ENCODE results near the gene GOT1.

The GOT1 gene

GRCh38 chr10:99391346-99391745 lies 39.1 kb downstream of the GOT1 start:
- Histone ChIP-seq H3K4me3 (ENCODE audit: low read depth, low read length) (no peak overlapping the region), H3K27me3 (ENCODE audit: control insufficient read depth, insufficient read depth, low read length) (no peaks in the 10 kb centered on the region), H3K9ac (no peak overlapping the region), H3K9me3 (ENCODE audit: control insufficient read depth, low read length) (no peaks in the 10 kb centered on the region), H3K27ac (no peak overlapping the region), H3K4me2 (ENCODE audit: low read length) (no peak overlapping the region), H3K79me2 (no peaks in the 10 kb centered on the region), H3K36me3 (ENCODE audit: control insufficient read depth, insufficient read depth, low read length) (no peaks in the 10 kb centered on the region), H3K4me1 (no peaks in the 10 kb centered on the region), H2AFZ (no peak overlapping the region)
- no peak for TF ChIP-seq CTCF (IDR thresholded peaks at IDR 0.05)

- no peaks in the 10 kb centered on the region for H3K79me2 ChIP-seq
Measured at GRCh38 chr10:99389729-99390480, 40.5 kb downstream of the GOT1 start.

GRCh38 chr10:99387541-99387940 lies 42.9 kb downstream of the GOT1 start:
- H3K4me3 ChIP-seq (ENCODE audit: low read depth, low read length), result no peak overlapping the region
- H3K36me3 ChIP-seq (ENCODE audit: control insufficient read depth, insufficient read depth, low read length), result no peaks in the 10 kb centered on the region
- no peaks in the 10 kb centered on the region for H3K79me2 ChIP-seq
- no peak overlapping the region for H2AFZ ChIP-seq
- no peaks in the 10 kb centered on the region for H3K9me3 ChIP-seq (ENCODE audit: control insufficient read depth, low read length)
- H3K27me3 ChIP-seq (ENCODE audit: control insufficient read depth, insufficient read depth, low read length), result no peaks in the 10 kb centered on the region
- no peaks in the 10 kb centered on the region for H3K4me1 ChIP-seq
- no peak for TF ChIP-seq CTCF (IDR thresholded peaks at IDR 0.05)
- no peak overlapping the region for H3K9ac ChIP-seq
- H3K4me2 ChIP-seq (ENCODE audit: low read length), result no peak overlapping the region
- H3K27ac ChIP-seq, result no peak overlapping the region

More at GRCh38 chr10:99389729-99390480, 40.5 kb downstream of the GOT1 start:
- Histone ChIP-seq H2AFZ (no peak overlapping the region), H3K9ac (no peak overlapping the region), H3K27me3 (ENCODE audit: control insufficient read depth, insufficient read depth, low read length) (no peaks in the 10 kb centered on the region), H3K4me2 (ENCODE audit: low read length) (no peak overlapping the region), H3K9me3 (ENCODE audit: control insufficient read depth, low read length) (no peaks in the 10 kb centered on the region), H3K27ac (no peak overlapping the region), H3K4me3 (ENCODE audit: low read depth, low read length) (no peak overlapping the region), H3K4me1 (no peaks in the 10 kb centered on the region), H3K36me3 (ENCODE audit: control insufficient read depth, insufficient read depth, low read length) (no peaks in the 10 kb centered on the region)
- TF ChIP-seq CTCF (IDR thresholded peaks at IDR 0.05), result no peak

GRCh38 chr10:99387071-99387470 lies 43.4 kb downstream of the GOT1 start:
- Histone ChIP-seq H3K27me3 (ENCODE audit: control insufficient read depth, insufficient read depth, low read length) (no peaks in the 10 kb centered on the region), H3K4me1 (no peaks in the 10 kb centered on the region), H3K9ac (no peak overlapping the region), H3K4me2 (ENCODE audit: low read length) (no peak overlapping the region), H3K36me3 (ENCODE audit: control insufficient read depth, insufficient read depth, low read length) (no peaks in the 10 kb centered on the region), H3K4me3 (ENCODE audit: low read depth, low read length) (no peak overlapping the region), H3K79me2 (no peaks in the 10 kb centered on the region), H2AFZ (no peak overlapping the region), H3K27ac (no peak overlapping the region), H3K9me3 (ENCODE audit: control insufficient read depth, low read length) (no peaks in the 10 kb centered on the region)
- TF ChIP-seq CTCF (IDR thresholded peaks at IDR 0.05), result no peak

GRCh38 chr10:99382176-99382575 lies 48.2 kb downstream of the GOT1 start:
- no peaks in the 10 kb centered on the region for H3K9me3 ChIP-seq (ENCODE audit: control insufficient read depth, low read length)
- no peak overlapping the region for H2AFZ ChIP-seq
- H3K27ac ChIP-seq, result no peak overlapping the region
- no peaks in the 10 kb centered on the region for H3K27me3 ChIP-seq (ENCODE audit: control insufficient read depth, insufficient read depth, low read length)
- no peak overlapping the region for H3K9ac ChIP-seq
- no peak overlapping the region for H3K4me3 ChIP-seq (ENCODE audit: low read depth, low read length)
- H3K36me3 ChIP-seq (ENCODE audit: control insufficient read depth, insufficient read depth, low read length), result no peaks in the 10 kb centered on the region
- H3K4me1 ChIP-seq, result no peaks in the 10 kb centered on the region
- no peaks in the 10 kb centered on the region for H3K79me2 ChIP-seq
- no peak for TF ChIP-seq CTCF (IDR thresholded peaks at IDR 0.05)
- no peak overlapping the region for H3K4me2 ChIP-seq (ENCODE audit: low read length)

Data from parathyroid adenoma (tissue), 2 donors.